GM23338 (cell line): ENCODE data around the gene ABCC1. TPM values are rescaled to one million over a fixed set of nuclear protein-coding genes. Genes with fewer than 3 reads are reported as not detected.

Experiments
- ATAC-seq: fragments of 200-7000 bp; cut with Tn5 transposase; 3 replicates; pipeline ENCODE4 v1.9.1; 2020
- DNase-seq: peaks from one replicate; pipeline ENCODE4 v3.0.0-alpha.2; 2015; ENCODE audit warnings: low spot score
- H2AFZ ChIP-seq: fragments of 200-600 bp; sonication (generic); 2 replicates; pipeline ENCODE4 v1.8.0; 2016; ENCODE audit warnings: antibody characterized with exemption, mild to moderate bottlenecking, moderate library complexity
- H3F3A ChIP-seq: fragments of 200-600 bp; sonication (generic); replicated peaks from 2 replicates; pipeline ENCODE4 v1.8.0; 2017; ENCODE audit warnings: antibody characterized with exemption, mixed run types, low read depth
- H3K27ac ChIP-seq: fragments of 200-600 bp; sonication (generic); 2 replicates; pipeline ENCODE4 v1.6.1; 2016; ENCODE audit warnings: low read depth
- H3K27me3 ChIP-seq: fragments of 200-600 bp; sonication (generic); 2 replicates; pipeline ENCODE4 v1.8.0; 2016; ENCODE audit warnings: mild to moderate bottlenecking, mixed run types, moderate library complexity; ENCODE audit not compliant: insufficient read depth
- H3K36me3 ChIP-seq: fragments of 200-600 bp; sonication (generic); 2 replicates; pipeline ENCODE4 v1.8.0; 2016; ENCODE audit warnings: mild to moderate bottlenecking; ENCODE audit not compliant: insufficient read depth
- H3K4me1 ChIP-seq: fragments of 200-600 bp; sonication (generic); 2 replicates; pipeline ENCODE4 v1.8.0; 2016; ENCODE audit warnings: mild to moderate bottlenecking, moderate library complexity; ENCODE audit not compliant: insufficient read depth
- H3K4me2 ChIP-seq: fragments of 200-600 bp; sonication (generic); 2 replicates; pipeline ENCODE4 v1.7.1; 2017; ENCODE audit warnings: mixed run types
- H3K4me3 ChIP-seq: fragments of 200-600 bp; sonication (generic); 2 replicates; pipeline ENCODE4 v1.6.1; 2016; ENCODE audit warnings: mixed run types
- H3K79me2 ChIP-seq: fragments of 200-600 bp; sonication (generic); replicated peaks from 2 replicates; pipeline ENCODE4 v1.8.0; 2017; ENCODE audit warnings: mild to moderate bottlenecking; ENCODE audit not compliant: insufficient read depth
- H3K9me2 ChIP-seq: fragments of 200-600 bp; sonication (generic); 2 replicates; pipeline ENCODE4 v1.8.0; 2017; ENCODE audit not compliant: insufficient read depth
- H4K20me1 ChIP-seq: fragments of 200-600 bp; sonication (generic); replicated peaks from 2 replicates; pipeline ENCODE4 v1.8.0; 2017; ENCODE audit warnings: mild to moderate bottlenecking; ENCODE audit not compliant: insufficient read depth
- H3K27ac Mint-ChIP-seq: 2 replicates; pipeline ENCODE4 v1.8.0; 2020; ENCODE audit warnings: inconsistent platforms, mild to moderate bottlenecking, moderate library complexity, mixed read lengths
- H3K27me3 Mint-ChIP-seq: 3 replicates; pipeline ENCODE4 v1.8.0; 2022; ENCODE audit warnings: low read depth, mild to moderate bottlenecking, moderate library complexity, mixed read lengths, inconsistent platforms; ENCODE audit not compliant: insufficient read depth, poor library complexity
- H3K36me3 Mint-ChIP-seq: 3 replicates; pipeline ENCODE4 v1.8.0; 2021; ENCODE audit warnings: low read depth, mild to moderate bottlenecking, inconsistent platforms, moderate library complexity, mixed read lengths
- H3K4me1 Mint-ChIP-seq: 3 replicates; pipeline ENCODE4 v1.8.0; 2020; ENCODE audit warnings: mild to moderate bottlenecking, inconsistent platforms, mixed read lengths
- H3K4me3 Mint-ChIP-seq: 3 replicates; pipeline ENCODE4 v1.8.0; 2021; ENCODE audit warnings: moderate library complexity, mild to moderate bottlenecking, inconsistent platforms, mixed read lengths
- H3K9me3 Mint-ChIP-seq: 3 replicates; pipeline ENCODE4 v1.8.0; 2020; ENCODE audit warnings: moderate library complexity, mild to moderate bottlenecking, inconsistent platforms, mixed read lengths
- CREB1 ChIP-seq: fragments of 250-450 bp; sonication (Bioruptor Pico); IDR thresholded peaks from 2 replicates; pipeline ENCODE4 v1.5.0; 2020; ENCODE audit warnings: low read depth, mild to moderate bottlenecking, moderate library complexity
- CTCF ChIP-seq, 2 experiments: fragments of 200-600 bp in 1 of 2; sonication (generic) in 1 of 2; conservative IDR thresholded peaks; 2 replicates each; pipeline versions ENCODE4 v1.5.1 to v1.6.1; 2016 to 2017; ENCODE audit warnings: antibody characterized with exemption in 2 of 2, low read depth in 2 of 2, mild to moderate bottlenecking in 2 of 2, moderate library complexity in 1 of 2
- ETS1 ChIP-seq: IDR thresholded peaks from 2 replicates; pipeline ENCODE4 v1.6.1; 2016; ENCODE audit warnings: antibody characterized with exemption
- JUNB ChIP-seq: IDR thresholded peaks from one replicate; pipeline ENCODE4 v1.6.1; 2016; ENCODE audit warnings: antibody characterized with exemption; ENCODE audit not compliant: unreplicated experiment
- NANOG ChIP-seq: IDR thresholded peaks from 2 replicates; pipeline ENCODE4 v1.6.1; 2016; ENCODE audit warnings: antibody characterized with exemption, borderline replicate concordance
- POLR2AphosphoS5 ChIP-seq: IDR thresholded peaks from 2 replicates; pipeline ENCODE4 v1.6.1; 2016; ENCODE audit warnings: antibody characterized with exemption, low read depth
- STAT1 ChIP-seq: IDR thresholded peaks from one replicate; pipeline ENCODE4 v1.6.1; 2016; ENCODE audit warnings: antibody characterized with exemption; ENCODE audit not compliant: unreplicated experiment
- ZNF114 ChIP-seq: fragments of 250-450 bp; sonication (Bioruptor Pico); IDR thresholded peaks from 2 replicates; pipeline ENCODE4 v1.5.0; 2020; ENCODE audit warnings: mild to moderate bottlenecking, moderate library complexity
- ZNF331 ChIP-seq: fragments of 250-450 bp; sonication (Bioruptor Pico); IDR thresholded peaks from 2 replicates; pipeline ENCODE4 v1.5.0; 2020; ENCODE audit warnings: low read depth, mild to moderate bottlenecking, moderate library complexity
- polyA plus RNA-seq: library from polyadenylated mRNA; unstranded; fragments of >200 nt; fragmentation: Nextera tagmentation; extraction: Ambion mirVana; gene quantifications from 2 replicates; pipeline ENCODE4 v1.2.1, GENCODE V29; 2016
- total RNA-seq: library from RNA; depleted of rRNA; stranded (reverse); fragments of >200 nt; shearing (Covaris generic); gene quantifications from 2 replicates; pipeline ENCODE4 v1.2.3, GENCODE V29; 2014

ABCC1 gene
- total and polyA plus RNA-seq, 2 experiments from 2014 or later, result 11.0 to 46.6 TPM

GRCh38 chr16:15947983-15948509, 1.4 kb upstream of the ABCC1 start:
- peaks cover 33% of the 10 kb centered on the region for H3K79me2 ChIP-seq
- H3K4me3 ChIP-seq, result no peak overlapping the region
- H3K36me3 Mint-ChIP-seq, result peaks cover 6% of the 10 kb centered on the region; the same call in 1 of the 3 replicates
- peaks cover 19% of the 10 kb centered on the region; the same call in 1 of the 2 replicates for H3K4me1 ChIP-seq
- TF ChIP-seq CTCF (conservative IDR thresholded peaks at IDR 0.05; ENCODE audit: low read depth in 2 of 2) (no peak), JUNB (no peak), ZNF114 (CRISPR knock-in tag) (no peak), ETS1 (no peak), ZNF331 (CRISPR knock-in tag) (no peak), POLR2AphosphoS5 (no peak), NANOG (no peak)
- H3K27ac Mint-ChIP-seq, result no peak overlapping the region
- H3K27me3 Mint-ChIP-seq, result peaks cover 5% of the 10 kb centered on the region
- no peak overlapping the region for H3K4me2 ChIP-seq
- no peaks in the 10 kb centered on the region for H3K27me3 ChIP-seq
- H3F3A ChIP-seq, result 0 out of 2 replicates have a peak, but pooled peaks cover 3% of the 10 kb centered on the region
- H3K27ac ChIP-seq, result no peak overlapping the region
- ATAC-seq (no peak), DNase-seq (no peak)
- no peak overlapping the region for H2AFZ ChIP-seq
- H3K9me3 Mint-ChIP-seq, result no peaks in the 10 kb centered on the region
- H3K4me1 Mint-ChIP-seq, result peaks cover 20% of the 10 kb centered on the region
- H3K4me3 Mint-ChIP-seq, result no peak overlapping the region
- peaks cover 8% of the 10 kb centered on the region for H4K20me1 ChIP-seq
- H3K9me2 ChIP-seq, result no peaks in the 10 kb centered on the region
- no peaks in the 10 kb centered on the region for H3K36me3 ChIP-seq

GRCh38 chr16:15948532-15949209, 745 bp upstream of the ABCC1 start:
- Histone ChIP-seq H3K27ac (no peak overlapping the region), H3K27me3 (no peaks in the 10 kb centered on the region), H4K20me1 (peaks cover 14% of the 10 kb centered on the region), H3F3A (0 out of 2 replicates have a peak, but pooled peaks cover 3% of the 10 kb centered on the region), H3K4me3 (peak overlapping the region; percentile 55), H3K4me1 (peaks cover 19% of the 10 kb centered on the region; the same call in 1 of the 2 replicates), H3K79me2 (peaks cover 39% of the 10 kb centered on the region), H3K36me3 (no peaks in the 10 kb centered on the region), H3K4me2 (peak overlapping the region; percentile 74), H3K9me2 (no peaks in the 10 kb centered on the region), H2AFZ (peak overlapping the region; percentile 86)
- peaks cover 9% of the 10 kb centered on the region for H3K27me3 Mint-ChIP-seq
- H3K9me3 Mint-ChIP-seq, result no peaks in the 10 kb centered on the region
- H3K27ac Mint-ChIP-seq, result peak overlapping the region; percentile 85; the same call in 1 of the 2 replicates
- DNase-seq (no peak), ATAC-seq (no peak)
- peaks cover 20% of the 10 kb centered on the region for H3K4me1 Mint-ChIP-seq
- peaks cover 6% of the 10 kb centered on the region; the same call in 1 of the 3 replicates for H3K36me3 Mint-ChIP-seq
- peak overlapping the region; percentile 82 for H3K4me3 Mint-ChIP-seq
- TF ChIP-seq CREB1 (CRISPR knock-in tag) (no peak), CTCF (conservative IDR thresholded peaks at IDR 0.05; ENCODE audit: low read depth in 2 of 2) (no peak), ZNF114 (CRISPR knock-in tag) (no peak), ETS1 (no peak), STAT1 (no peak)
